Mucosa of rectum (tissue), 2 donors: Measurements from ENCODE around the gene CGB2.
A peak's percentile ranks its signal among the peaks of the same experiment; 100 is the strongest.
"Not testable (repeated sequence)": the region's sequence is repeated elsewhere in the genome, so short reads cannot be mapped to it uniquely, and the experiment has no call there.

Experiments used
- H3K27ac ChIP-seq, 2 donors: one replicate each; pipeline ENCODE4 v1.7.0; 2013; ENCODE audit warnings: inconsistent platforms in 2 of 2, low read depth in 2 of 2, low read length in 2 of 2
- H3K27me3 ChIP-seq, 2 donors: one replicate each; pipeline ENCODE4 v1.7.0; 2013; ENCODE audit warnings: low read length in 2 of 2; ENCODE audit not compliant: control insufficient read depth in 2 of 2, insufficient read depth in 2 of 2
- H3K36me3 ChIP-seq, 2 donors: one replicate each; pipeline ENCODE4 v1.7.0; 2013; ENCODE audit warnings: low read length in 2 of 2; ENCODE audit not compliant: control insufficient read depth in 2 of 2, insufficient read depth in 2 of 2
- H3K4me1 ChIP-seq, 2 donors: one replicate each; pipeline ENCODE4 v1.7.0; 2013; ENCODE audit warnings: low read length in 2 of 2, mild to moderate bottlenecking in 1 of 2; ENCODE audit not compliant: control insufficient read depth in 2 of 2, insufficient read depth in 2 of 2
- H3K4me3 ChIP-seq, 2 donors: one replicate each; pipeline ENCODE4 v1.7.0; 2013; ENCODE audit warnings: low read length in 2 of 2
- H3K9ac ChIP-seq, 2 donors: one replicate each; pipeline ENCODE4 v1.7.0; 2013; ENCODE audit warnings: low read length in 2 of 2, low read depth in 1 of 2, mild to moderate bottlenecking in 1 of 2
- H3K9me3 ChIP-seq, 2 donors: one replicate each; pipeline ENCODE4 v1.7.0; 2013; ENCODE audit warnings: low read length in 2 of 2; ENCODE audit not compliant: control insufficient read depth in 2 of 2
- donor health status: healthy.
- donor health status: Normal muscosa, but diverticular disease.

Gene CGB2

GRCh38 chr19:49009828-49010227 is 21.9 kb upstream of the CGB2 start:
- Histone ChIP-seq H3K27ac (no peak overlapping the region), H3K36me3 (peaks cover 50 to 52% of the 10 kb centered on the region in 2 donors)

GRCh38 chr19:49010453-49010852 is 21.2 kb upstream of the CGB2 start:
- no peak overlapping the region for H3K9ac ChIP-seq
- H3K9me3 ChIP-seq, result no peaks in the 10 kb centered on the region
- no peak overlapping the region for H3K4me3 ChIP-seq
- no peaks in the 10 kb centered on the region for H3K4me1 ChIP-seq
- H3K27me3 ChIP-seq, result no peaks in the 10 kb centered on the region
- no peak overlapping the region for H3K27ac ChIP-seq
- peaks cover 51 to 52% of the 10 kb centered on the region in 2 donors for H3K36me3 ChIP-seq

More at GRCh38 chr19:49009828-49010227, 21.9 kb upstream of the CGB2 start:
- no peak overlapping the region for H3K9ac ChIP-seq
- H3K4me3 ChIP-seq, result no peak overlapping the region
- no peaks in the 10 kb centered on the region for H3K27me3 ChIP-seq
- H3K4me1 ChIP-seq, result no peaks in the 10 kb centered on the region
- no peaks in the 10 kb centered on the region for H3K9me3 ChIP-seq

- no peaks in the 10 kb centered on the region for H3K27me3 ChIP-seq
- no peak overlapping the region for H3K4me3 ChIP-seq
- H3K36me3 ChIP-seq, result peaks cover 53 to 55% of the 10 kb centered on the region in 2 donors
- H3K27ac ChIP-seq, result no peak overlapping the region
- no peak overlapping the region for H3K9ac ChIP-seq
- H3K4me1 ChIP-seq, result no peaks in the 10 kb centered on the region
- no peaks in the 10 kb centered on the region for H3K9me3 ChIP-seq
Observed at GRCh38 chr19:49011194-49011593, 20.5 kb upstream of the CGB2 start.

GRCh38 chr19:49014123-49014869 is 17.4 kb upstream of the CGB2 start:
- H3K4me3 ChIP-seq, result no peak overlapping the region
- H3K27me3 ChIP-seq, result peaks cover 0 to 4% of the 10 kb centered on the region in 2 donors
- H3K4me1 ChIP-seq, result peaks cover 5 to 15% of the 10 kb centered on the region in 2 donors
- H3K9ac ChIP-seq, result no peak overlapping the region
- no peak overlapping the region for H3K27ac ChIP-seq
- H3K36me3 ChIP-seq, result peaks cover 41 to 42% of the 10 kb centered on the region in 2 donors
- no peaks in the 10 kb centered on the region for H3K9me3 ChIP-seq

DNA sequence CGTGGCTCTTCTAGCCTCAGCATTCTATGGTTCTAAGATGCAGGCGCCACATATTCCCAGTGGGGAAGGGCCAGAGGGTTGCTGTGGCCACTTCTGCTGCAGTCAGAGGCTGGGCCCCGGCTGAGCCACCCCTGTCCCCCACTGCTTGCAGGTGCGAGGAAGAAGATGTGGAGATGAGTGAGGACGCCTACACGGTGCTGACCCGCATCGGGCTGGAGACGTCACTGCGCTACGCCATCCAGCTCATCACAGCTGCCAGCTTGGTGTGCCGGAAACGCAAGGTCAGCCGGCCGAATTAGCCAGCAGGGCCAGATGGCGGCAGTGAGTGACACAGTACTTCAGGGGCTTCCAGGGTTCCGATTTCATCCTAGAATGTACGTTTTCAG is 16.8 kb upstream of the CGB2 start:
- no peak overlapping the region for H3K27ac ChIP-seq
- H3K9me3 ChIP-seq, result no peaks in the 10 kb centered on the region
- no peak overlapping the region for H3K9ac ChIP-seq
- peaks cover 0 to 4% of the 10 kb centered on the region in 2 donors for H3K27me3 ChIP-seq
- H3K4me1 ChIP-seq, result peaks cover 9 to 17% of the 10 kb centered on the region in 2 donors
- peaks cover 36 to 37% of the 10 kb centered on the region in 2 donors for H3K36me3 ChIP-seq
- no peak overlapping the region for H3K4me3 ChIP-seq

DNA sequence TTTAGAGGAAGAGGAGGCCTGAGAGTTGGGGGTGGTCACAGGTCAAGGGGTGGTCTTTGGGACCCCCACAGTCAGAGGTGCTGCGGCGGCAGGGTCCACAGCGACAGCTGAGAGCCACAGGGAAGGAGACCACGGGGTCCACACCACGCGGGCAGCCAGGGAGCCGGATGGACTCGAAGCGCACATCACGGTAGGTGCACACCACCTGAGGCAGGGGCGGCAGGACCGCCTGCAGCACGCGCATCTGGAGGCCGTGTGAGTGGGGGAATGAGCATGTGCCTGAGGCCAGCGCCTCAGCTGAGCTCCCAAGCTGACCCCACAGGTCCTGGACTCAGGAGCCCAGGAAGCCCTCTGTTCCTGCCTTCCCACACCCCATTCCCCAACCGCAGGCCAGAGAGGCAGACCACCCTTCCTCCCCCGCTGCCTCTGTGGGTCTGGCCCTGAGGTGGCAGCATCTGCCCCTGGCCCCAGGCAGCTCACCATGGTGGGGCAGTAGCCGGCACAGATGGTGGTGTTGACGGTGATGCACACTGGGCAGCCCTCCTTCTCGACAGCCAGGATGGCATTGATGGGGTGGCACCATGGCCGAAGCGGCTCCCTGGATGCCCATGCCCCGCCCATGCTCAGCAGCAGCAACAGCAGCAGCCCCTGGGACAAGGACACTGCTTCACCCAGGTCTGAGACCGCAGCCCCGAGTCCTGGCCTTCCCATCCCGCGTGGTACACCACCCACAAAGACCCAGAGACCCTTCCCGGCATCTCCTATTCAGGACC is 15.4 kb upstream of the CGB2 start:
- H3K4me1 ChIP-seq, result peaks cover 9 to 17% of the 10 kb centered on the region in 2 donors
- H3K27ac ChIP-seq, result no peak overlapping the region
- H3K9ac ChIP-seq, result no peak overlapping the region
- no peak overlapping the region for H3K4me3 ChIP-seq
- H3K36me3 ChIP-seq, result peaks cover 23 to 32% of the 10 kb centered on the region in 2 donors
- no peaks in the 10 kb centered on the region for H3K9me3 ChIP-seq
- peaks cover 6 to 14% of the 10 kb centered on the region in 2 donors for H3K27me3 ChIP-seq

DNA sequence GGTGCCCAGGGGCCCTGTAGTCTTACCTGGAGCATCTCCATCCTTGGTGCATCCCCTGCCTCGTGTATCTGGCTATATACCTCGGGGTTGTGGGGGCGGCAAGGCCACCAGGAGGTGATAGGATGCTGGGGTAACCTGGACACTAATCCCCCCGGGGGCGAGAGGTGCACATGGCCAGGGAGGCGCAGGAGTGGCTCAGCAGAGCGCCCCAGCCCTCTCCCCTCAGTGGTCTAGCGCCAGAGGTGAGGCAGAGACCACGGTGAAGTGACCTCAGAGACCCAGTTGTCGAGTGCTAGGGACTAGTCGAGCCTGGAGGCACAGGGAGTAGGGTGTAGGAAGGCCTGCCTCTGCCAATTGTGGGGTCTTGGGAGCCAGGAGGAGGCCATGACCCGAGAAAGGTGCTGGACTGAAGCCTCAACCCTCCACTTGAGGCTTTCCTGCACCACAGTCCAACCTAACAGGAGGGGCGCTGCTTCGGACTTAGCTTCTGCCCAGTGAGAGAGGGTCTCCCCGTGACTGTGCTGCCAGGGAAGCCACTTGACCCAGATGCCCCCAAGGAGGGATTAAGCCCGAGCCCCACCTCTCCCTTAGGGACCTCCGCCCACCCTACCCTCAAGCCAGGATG is 14.5 kb upstream of the CGB2 start, which contains the start of gene LHB:
LHB (minus strand) TSS at position 51 of the 625 bp plus-strand sequence; CDS start at position 41, 10 bp downstream.
- Histone ChIP-seq H3K4me3 (peak within 1 kb of the TSS; percentile 59 to 65), H3K27ac (no peak within 1 kb of the TSS), H3K27me3 (peaks cover 6 to 18% of the 10 kb centered on the region in 2 donors), H3K36me3 (peaks cover 19 to 25% of the 10 kb centered on the region in 2 donors), H3K4me1 (peaks cover 9 to 17% of the 10 kb centered on the region in 2 donors), H3K9me3 (no peaks in the 10 kb centered on the region), H3K9ac (no peak within 1 kb of the TSS)

DNA sequence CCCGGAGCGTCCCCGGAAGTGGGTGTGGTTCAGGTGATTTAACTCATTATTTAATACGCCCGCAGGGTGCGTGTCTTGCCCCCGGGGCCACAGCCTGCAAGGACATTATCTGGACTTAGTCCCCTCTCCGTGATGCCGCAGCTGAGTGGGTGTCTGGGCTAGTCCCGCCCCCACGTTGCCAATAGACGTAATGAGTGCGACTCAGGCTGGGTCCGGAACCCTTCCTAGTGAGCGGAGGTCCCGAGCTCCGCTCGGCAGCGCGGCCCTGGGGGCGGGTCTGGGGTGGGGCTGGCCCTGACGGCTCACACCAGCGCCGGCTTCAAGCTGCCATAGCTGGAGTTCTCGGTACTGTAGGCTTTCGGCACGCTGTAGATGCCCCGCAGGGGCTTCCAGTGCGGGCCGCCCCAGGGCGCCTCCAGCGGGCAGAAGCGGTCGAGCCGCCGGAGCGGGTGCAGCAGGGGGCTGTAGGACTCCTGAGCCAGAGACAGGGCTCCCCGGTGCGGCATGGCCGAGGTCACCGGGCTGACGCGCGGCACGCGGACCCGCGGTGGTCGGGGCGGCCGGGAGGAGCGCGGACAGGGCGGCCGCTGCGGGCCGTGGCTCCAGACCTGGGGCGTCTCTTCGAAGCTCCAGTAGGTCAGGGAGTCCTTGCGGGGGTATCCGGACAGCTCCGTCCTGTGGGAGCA is 13.9 kb upstream of the CGB2 start:
- Histone ChIP-seq H3K9ac (peak overlapping the region in 1 of 2 donors; percentile 24), H3K27ac (no peak overlapping the region), H3K4me1 (peaks cover 9 to 17% of the 10 kb centered on the region in 2 donors), H3K4me3 (peak overlapping the region; percentile 59 to 67), H3K9me3 (no peaks in the 10 kb centered on the region), H3K36me3 (peaks cover 17 to 24% of the 10 kb centered on the region in 2 donors), H3K27me3 (peaks cover 6 to 18% of the 10 kb centered on the region in 2 donors)

DNA sequence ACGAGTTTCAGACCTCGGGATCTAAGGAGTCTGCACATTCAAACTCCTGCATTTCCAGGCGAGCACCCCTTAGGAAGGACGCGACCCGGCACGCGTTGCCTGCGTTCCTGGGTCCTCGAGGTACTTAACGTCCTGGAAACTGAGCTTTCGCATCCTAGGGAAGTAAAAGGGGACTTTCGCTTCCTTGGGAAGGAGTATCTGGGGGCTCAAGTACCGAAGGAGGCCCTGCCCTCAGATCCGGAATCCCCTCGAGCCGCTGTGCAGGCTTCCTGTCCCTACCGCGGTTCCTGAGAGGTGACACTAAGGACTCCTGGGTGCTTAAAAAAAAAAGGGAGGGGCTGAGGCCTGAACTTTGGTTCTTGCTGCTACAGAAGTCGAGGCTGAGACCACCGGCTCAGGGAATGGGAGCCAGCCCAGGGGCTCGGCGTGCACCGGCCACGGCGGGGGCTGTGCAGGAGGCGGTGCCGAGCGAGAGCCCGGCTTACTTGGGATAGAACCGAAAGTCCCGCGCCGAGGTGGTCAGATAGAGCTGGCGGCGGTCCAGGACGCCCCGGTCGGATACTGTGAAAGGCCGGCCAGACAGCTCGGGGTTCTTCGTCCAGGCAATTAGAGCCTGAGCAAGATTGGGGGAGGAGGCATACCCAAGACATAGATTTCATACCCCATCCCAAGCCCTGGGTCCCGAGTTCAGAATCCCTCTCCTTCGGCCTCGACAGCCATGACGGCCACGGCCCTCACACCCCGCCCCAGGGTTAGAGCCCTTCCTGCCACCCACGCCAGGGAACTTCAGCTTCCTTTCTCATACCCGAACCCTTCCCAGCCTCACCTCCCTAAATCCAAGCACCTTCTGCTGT is 13.1 kb upstream of the CGB2 start:
- Histone ChIP-seq H3K4me3 (peak overlapping the region; percentile 59 to 67), H3K36me3 (peaks cover 17 to 24% of the 10 kb centered on the region in 2 donors), H3K9ac (peak overlapping the region in 1 of 2 donors; percentile 24), H3K27me3 (peaks cover 6 to 18% of the 10 kb centered on the region in 2 donors), H3K4me1 (peaks cover 9 to 17% of the 10 kb centered on the region in 2 donors)
- H3K27ac ChIP-seq, H3K9me3 ChIP-seq: not testable (repeated sequence)
